Vagina (tissue), 2 donors: ENCODE measurements around the gene PAGE2B. TPM values are rescaled to one million over a fixed set of nuclear protein-coding genes. Genes with fewer than 3 reads are reported as not detected.

ENCODE experiments used
- DNase-seq, 2 donors: peaks; one replicate each; pipeline ENCODE4 v3.0.0-alpha.2; 2017; ENCODE audit errors: extremely low spot score in 2 of 2
- H3K27ac ChIP-seq: fragments of 200-600 bp; sonication (generic); one replicate; pipeline ENCODE4 v1.5.1; 2019
- H3K27me3 ChIP-seq: fragments of 200-600 bp; sonication (generic); one replicate; pipeline ENCODE4 v1.5.1; 2019
- H3K36me3 ChIP-seq, 2 donors: fragments of 200-600 bp; sonication (generic); one replicate each; pipeline ENCODE4 v1.5.1; 2017 to 2019
- H3K4me1 ChIP-seq: fragments of 200-600 bp; sonication (generic); one replicate; pipeline ENCODE4 v1.5.1; 2019
- H3K4me3 ChIP-seq, 2 donors: fragments of 200-600 bp; sonication (generic); 1 replicate in 1 of 2; 2 replicates in 1 of 2; pipeline ENCODE4 v1.5.1; 2016 to 2019
- H3K9me3 ChIP-seq: fragments of 200-600 bp; sonication (generic); one replicate; pipeline ENCODE4 v1.5.1; 2019
- CTCF ChIP-seq, 3 experiments: fragments of 450-650 bp in 2 of 3; fragments of 200-600 bp in 1 of 3; sonication (generic) in 1 of 3; IDR thresholded peaks; one replicate each; pipeline ENCODE4 v1.5.1; 2017 to 2019; ENCODE audit warnings: antibody characterized with exemption in 3 of 3, mild to moderate bottlenecking in 2 of 3, moderate library complexity in 2 of 3
- POLR2A ChIP-seq, 2 donors: fragments of 450-650 bp; IDR thresholded peaks; one replicate each; pipeline ENCODE4 v1.6.1; 2017; ENCODE audit warnings: antibody characterized with exemption in 2 of 2, mild to moderate bottlenecking in 2 of 2, moderate library complexity in 2 of 2
- POLR2AphosphoS5 ChIP-seq, 2 donors: sonication (generic); formaldehyde crosslinking; IDR thresholded peaks; one replicate each; pipeline ENCODE4 v1.9.0; 2017; ENCODE audit warnings: antibody characterized with exemption in 2 of 2, mild to moderate bottlenecking in 2 of 2, low read depth in 1 of 2; ENCODE audit not compliant: insufficient read depth in 1 of 2
- intact Hi-C: fragments of 100-400 bp; cut with DNase I; formaldehyde crosslinking; loops from one replicate; pipeline ENCODE4 v1.15.1; 2023
- total RNA-seq: library from RNA; depleted of rRNA; stranded (reverse); fragments of >200 nt; gene quantifications from one replicate; pipeline ENCODE4 v1.2.3, GENCODE V29; 2016

PAGE2B gene
- total RNA-seq, 1 donor from 2014 or later = not detected

GRCh38 chrX:55120761-55121358 is 46.0 kb downstream of the PAGE2B start:
- H3K27me3 ChIP-seq = no peaks in the 10 kb centered on the region
- TF ChIP-seq CTCF (IDR thresholded peaks at IDR 0.05) = no peak
- no peak for TF ChIP-seq POLR2AphosphoS5 (IDR thresholded peaks at IDR 0.05; ENCODE audit: insufficient read depth in 1 of 2, low read depth in 1 of 2)
- no peak for TF ChIP-seq POLR2A (IDR thresholded peaks at IDR 0.05)
- DNase-seq = no peak
- H3K9me3 ChIP-seq = no peaks in the 10 kb centered on the region
- no peak overlapping the region for H3K27ac ChIP-seq
- H3K4me1 ChIP-seq = no peaks in the 10 kb centered on the region
- H3K4me3 ChIP-seq = no peak overlapping the region
- intact Hi-C loops = no loop called here
- H3K36me3 ChIP-seq = no peaks in the 10 kb centered on the region

- intact Hi-C loops = no loop called here
- TF ChIP-seq CTCF (IDR thresholded peaks at IDR 0.05) (no peak), POLR2AphosphoS5 (IDR thresholded peaks at IDR 0.05; ENCODE audit: insufficient read depth in 1 of 2, low read depth in 1 of 2) (no peak), POLR2A (IDR thresholded peaks at IDR 0.05) (no peak)
- Histone ChIP-seq H3K9me3 (no peaks in the 10 kb centered on the region), H3K27me3 (no peaks in the 10 kb centered on the region), H3K4me1 (no peaks in the 10 kb centered on the region), H3K4me3 (no peak overlapping the region), H3K27ac (no peak overlapping the region), H3K36me3 (no peaks in the 10 kb centered on the region)
- no peak for DNase-seq
Observed at GRCh38 chrX:55123900-55124299, 49.1 kb downstream of the PAGE2B start.

- Histone ChIP-seq H3K36me3 (no peaks in the 10 kb centered on the region), H3K27ac (no peak overlapping the region), H3K9me3 (no peaks in the 10 kb centered on the region), H3K27me3 (no peaks in the 10 kb centered on the region), H3K4me3 (no peak overlapping the region), H3K4me1 (no peaks in the 10 kb centered on the region)
- intact Hi-C loops = no loop called here
- TF ChIP-seq POLR2A (IDR thresholded peaks at IDR 0.05) (no peak), POLR2AphosphoS5 (IDR thresholded peaks at IDR 0.05; ENCODE audit: insufficient read depth in 1 of 2, low read depth in 1 of 2) (no peak), CTCF (IDR thresholded peaks at IDR 0.05) (no peak)
- DNase-seq = no peak
Observed at GRCh38 chrX:55127692-55128091, 52.9 kb downstream of the PAGE2B start.

Other genes starting within 250 kb of the PAGE2B start
- 12.3 TPM for gene TRO, start 154.2 kb upstream of the PAGE2B start, total RNA-seq
- not detected for gene PFKFB1, start 80.8 kb upstream of the PAGE2B start, total RNA-seq
- gene APEX2, start 74.7 kb upstream of the PAGE2B start, total RNA-seq = 14.2 TPM
- gene ALAS2, start 44.1 kb upstream of the PAGE2B start, total RNA-seq = 5.6 TPM
- gene PAGE2, start 14.0 kb downstream of the PAGE2B start, total RNA-seq = not detected
- not detected for gene PAGE5, start 145.3 kb downstream of the PAGE2B start, total RNA-seq
- not detected for gene PAGE3, start 189.9 kb downstream of the PAGE2B start, total RNA-seq